ENCODE data around the gene KBTBD4. TPM values are rescaled to one million over a fixed set of nuclear protein-coding genes. Genes with fewer than 3 reads are reported as not detected.

KBTBD4 gene
- total and polyA plus RNA-seq, 2 of the 8 experiments (the other 6 are each of a cell fraction or from before 2014, with no cell fraction given) = 12.0 to 19.5 TPM

DNA sequence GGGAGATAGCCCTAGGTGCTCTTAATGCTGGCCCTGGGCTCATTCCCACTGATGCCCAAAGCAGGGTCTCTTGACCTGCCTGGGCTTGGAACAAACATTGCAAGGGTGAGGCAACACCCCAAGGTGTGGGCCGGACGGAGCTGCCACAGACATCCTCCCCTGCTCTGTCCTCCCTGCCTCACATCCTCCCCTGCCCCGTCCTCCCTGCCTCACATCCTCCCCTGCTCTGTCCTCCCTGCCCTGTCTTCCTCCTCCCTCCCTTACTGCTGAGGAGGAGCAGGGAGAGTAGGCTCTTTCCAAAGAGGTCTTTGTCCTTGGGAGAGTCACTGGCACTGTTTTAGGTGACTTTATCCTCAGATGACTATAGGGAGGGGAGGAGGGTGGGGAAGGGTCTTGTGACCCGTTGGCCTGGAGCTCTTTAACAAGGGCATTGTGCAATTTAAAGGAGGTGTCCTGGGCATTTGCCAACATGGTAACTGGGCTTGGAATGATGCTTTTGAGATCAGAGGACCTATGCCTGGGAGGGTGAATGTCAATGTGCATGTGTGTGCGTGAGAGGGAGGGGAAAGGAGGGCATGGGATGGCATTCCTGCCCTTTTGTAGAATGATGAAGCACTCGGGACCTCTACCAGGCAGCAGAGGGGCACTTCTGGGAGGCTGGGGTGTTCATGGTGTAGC lies 8.4 kb upstream of the KBTBD4 start (continued):
- TF ChIP-seq, protein P1, sequence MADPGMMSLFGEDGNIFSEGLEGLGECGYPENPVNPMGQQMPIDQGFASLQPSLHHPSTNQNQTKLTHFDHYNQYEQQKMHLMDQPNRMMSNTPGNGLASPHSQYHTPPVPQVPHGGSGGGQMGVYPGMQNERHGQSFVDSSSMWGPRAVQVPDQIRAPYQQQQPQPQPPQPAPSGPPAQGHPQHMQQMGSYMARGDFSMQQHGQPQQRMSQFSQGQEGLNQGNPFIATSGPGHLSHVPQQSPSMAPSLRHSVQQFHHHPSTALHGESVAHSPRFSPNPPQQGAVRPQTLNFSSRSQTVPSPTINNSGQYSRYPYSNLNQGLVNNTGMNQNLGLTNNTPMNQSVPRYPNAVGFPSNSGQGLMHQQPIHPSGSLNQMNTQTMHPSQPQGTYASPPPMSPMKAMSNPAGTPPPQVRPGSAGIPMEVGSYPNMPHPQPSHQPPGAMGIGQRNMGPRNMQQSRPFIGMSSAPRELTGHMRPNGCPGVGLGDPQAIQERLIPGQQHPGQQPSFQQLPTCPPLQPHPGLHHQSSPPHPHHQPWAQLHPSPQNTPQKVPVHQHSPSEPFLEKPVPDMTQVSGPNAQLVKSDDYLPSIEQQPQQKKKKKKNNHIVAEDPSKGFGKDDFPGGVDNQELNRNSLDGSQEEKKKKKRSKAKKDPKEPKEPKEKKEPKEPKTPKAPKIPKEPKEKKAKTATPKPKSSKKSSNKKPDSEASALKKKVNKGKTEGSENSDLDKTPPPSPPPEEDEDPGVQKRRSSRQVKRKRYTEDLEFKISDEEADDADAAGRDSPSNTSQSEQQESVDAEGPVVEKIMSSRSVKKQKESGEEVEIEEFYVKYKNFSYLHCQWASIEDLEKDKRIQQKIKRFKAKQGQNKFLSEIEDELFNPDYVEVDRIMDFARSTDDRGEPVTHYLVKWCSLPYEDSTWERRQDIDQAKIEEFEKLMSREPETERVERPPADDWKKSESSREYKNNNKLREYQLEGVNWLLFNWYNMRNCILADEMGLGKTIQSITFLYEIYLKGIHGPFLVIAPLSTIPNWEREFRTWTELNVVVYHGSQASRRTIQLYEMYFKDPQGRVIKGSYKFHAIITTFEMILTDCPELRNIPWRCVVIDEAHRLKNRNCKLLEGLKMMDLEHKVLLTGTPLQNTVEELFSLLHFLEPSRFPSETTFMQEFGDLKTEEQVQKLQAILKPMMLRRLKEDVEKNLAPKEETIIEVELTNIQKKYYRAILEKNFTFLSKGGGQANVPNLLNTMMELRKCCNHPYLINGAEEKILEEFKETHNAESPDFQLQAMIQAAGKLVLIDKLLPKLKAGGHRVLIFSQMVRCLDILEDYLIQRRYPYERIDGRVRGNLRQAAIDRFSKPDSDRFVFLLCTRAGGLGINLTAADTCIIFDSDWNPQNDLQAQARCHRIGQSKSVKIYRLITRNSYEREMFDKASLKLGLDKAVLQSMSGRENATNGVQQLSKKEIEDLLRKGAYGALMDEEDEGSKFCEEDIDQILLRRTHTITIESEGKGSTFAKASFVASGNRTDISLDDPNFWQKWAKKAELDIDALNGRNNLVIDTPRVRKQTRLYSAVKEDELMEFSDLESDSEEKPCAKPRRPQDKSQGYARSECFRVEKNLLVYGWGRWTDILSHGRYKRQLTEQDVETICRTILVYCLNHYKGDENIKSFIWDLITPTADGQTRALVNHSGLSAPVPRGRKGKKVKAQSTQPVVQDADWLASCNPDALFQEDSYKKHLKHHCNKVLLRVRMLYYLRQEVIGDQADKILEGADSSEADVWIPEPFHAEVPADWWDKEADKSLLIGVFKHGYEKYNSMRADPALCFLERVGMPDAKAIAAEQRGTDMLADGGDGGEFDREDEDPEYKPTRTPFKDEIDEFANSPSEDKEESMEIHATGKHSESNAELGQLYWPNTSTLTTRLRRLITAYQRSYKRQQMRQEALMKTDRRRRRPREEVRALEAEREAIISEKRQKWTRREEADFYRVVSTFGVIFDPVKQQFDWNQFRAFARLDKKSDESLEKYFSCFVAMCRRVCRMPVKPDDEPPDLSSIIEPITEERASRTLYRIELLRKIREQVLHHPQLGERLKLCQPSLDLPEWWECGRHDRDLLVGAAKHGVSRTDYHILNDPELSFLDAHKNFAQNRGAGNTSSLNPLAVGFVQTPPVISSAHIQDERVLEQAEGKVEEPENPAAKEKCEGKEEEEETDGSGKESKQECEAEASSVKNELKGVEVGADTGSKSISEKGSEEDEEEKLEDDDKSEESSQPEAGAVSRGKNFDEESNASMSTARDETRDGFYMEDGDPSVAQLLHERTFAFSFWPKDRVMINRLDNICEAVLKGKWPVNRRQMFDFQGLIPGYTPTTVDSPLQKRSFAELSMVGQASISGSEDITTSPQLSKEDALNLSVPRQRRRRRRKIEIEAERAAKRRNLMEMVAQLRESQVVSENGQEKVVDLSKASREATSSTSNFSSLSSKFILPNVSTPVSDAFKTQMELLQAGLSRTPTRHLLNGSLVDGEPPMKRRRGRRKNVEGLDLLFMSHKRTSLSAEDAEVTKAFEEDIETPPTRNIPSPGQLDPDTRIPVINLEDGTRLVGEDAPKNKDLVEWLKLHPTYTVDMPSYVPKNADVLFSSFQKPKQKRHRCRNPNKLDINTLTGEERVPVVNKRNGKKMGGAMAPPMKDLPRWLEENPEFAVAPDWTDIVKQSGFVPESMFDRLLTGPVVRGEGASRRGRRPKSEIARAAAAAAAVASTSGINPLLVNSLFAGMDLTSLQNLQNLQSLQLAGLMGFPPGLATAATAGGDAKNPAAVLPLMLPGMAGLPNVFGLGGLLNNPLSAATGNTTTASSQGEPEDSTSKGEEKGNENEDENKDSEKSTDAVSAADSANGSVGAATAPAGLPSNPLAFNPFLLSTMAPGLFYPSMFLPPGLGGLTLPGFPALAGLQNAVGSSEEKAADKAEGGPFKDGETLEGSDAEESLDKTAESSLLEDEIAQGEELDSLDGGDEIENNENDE (IDR thresholded peaks at IDR 0.05; ENCODE audit: insufficient replicate concordance, low read length) = no peak
- no peak for TF ChIP-seq RFX5 (IDR thresholded peaks at IDR 0.05; ENCODE audit: borderline replicate concordance, low read depth, low read length)
- TF ChIP-seq SRF (IDR thresholded peaks at IDR 0.05; ENCODE audit: low read depth, low read length) = no peak
- TF ChIP-seq TAF1 (IDR thresholded peaks at IDR 0.05; ENCODE audit: low read depth, low read length) = no peak
- TF ChIP-seq, protein P2, sequence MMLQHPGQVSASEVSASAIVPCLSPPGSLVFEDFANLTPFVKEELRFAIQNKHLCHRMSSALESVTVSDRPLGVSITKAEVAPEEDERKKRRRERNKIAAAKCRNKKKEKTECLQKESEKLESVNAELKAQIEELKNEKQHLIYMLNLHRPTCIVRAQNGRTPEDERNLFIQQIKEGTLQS (IDR thresholded peaks at IDR 0.05; ENCODE audit: insufficient read depth, low read depth, low read length) = no peak
- TF ChIP-seq RNF2 (IDR thresholded peaks at IDR 0.05; ENCODE audit: borderline replicate concordance, low read depth, low read length, missing control alignments, poor library complexity, severe bottlenecking) = no peak
- TF ChIP-seq TBP (IDR thresholded peaks at IDR 0.05; ENCODE audit: low read depth, low read length) = no peak
- TF ChIP-seq BACH1 (IDR thresholded peaks at IDR 0.05; ENCODE audit: low read length) = no peak
- TF ChIP-seq, protein P3, sequence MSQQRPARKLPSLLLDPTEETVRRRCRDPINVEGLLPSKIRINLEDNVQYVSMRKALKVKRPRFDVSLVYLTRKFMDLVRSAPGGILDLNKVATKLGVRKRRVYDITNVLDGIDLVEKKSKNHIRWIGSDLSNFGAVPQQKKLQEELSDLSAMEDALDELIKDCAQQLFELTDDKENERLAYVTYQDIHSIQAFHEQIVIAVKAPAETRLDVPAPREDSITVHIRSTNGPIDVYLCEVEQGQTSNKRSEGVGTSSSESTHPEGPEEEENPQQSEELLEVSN (IDR thresholded peaks at IDR 0.05) = no peak
